Type B pancreatic cell (in vitro differentiated cells): ENCODE results near the gene CD83. TPM values are rescaled to one million over a fixed set of nuclear protein-coding genes. Genes with fewer than 3 reads are reported as not detected.

Source experiments
- DNase-seq: peaks from one replicate; pipeline ENCODE4 v3.0.0; 2021; ENCODE audit warnings: mixed read lengths; ENCODE audit not compliant: unreplicated experiment; ENCODE audit errors: extremely low spot score
- H3K27ac Mint-ChIP-seq: 2 replicates; pipeline ENCODE4 v1.8.0; 2021; ENCODE audit warnings: mild to moderate bottlenecking, mixed read lengths
- H3K27me3 Mint-ChIP-seq: 2 replicates; pipeline ENCODE4 v1.8.0; 2021; ENCODE audit warnings: mixed read lengths
- H3K36me3 Mint-ChIP-seq: 2 replicates; pipeline ENCODE4 v1.8.0; 2021; ENCODE audit warnings: mixed read lengths
- H3K4me1 Mint-ChIP-seq: one replicate; pipeline ENCODE4 v1.8.0; 2021; ENCODE audit warnings: mixed read lengths; ENCODE audit not compliant: unreplicated experiment
- H3K4me3 Mint-ChIP-seq: 2 replicates; pipeline ENCODE4 v1.8.0; 2021; ENCODE audit warnings: mild to moderate bottlenecking, mixed read lengths
- H3K9me3 Mint-ChIP-seq: 2 replicates; pipeline ENCODE4 v1.8.0; 2021; ENCODE audit warnings: mixed read lengths
- CTCF ChIP-seq: fragments of 200-600 bp; sonication (generic); conservative IDR thresholded peaks from 2 replicates; pipeline ENCODE4 v1.5.0; 2021; ENCODE audit warnings: antibody characterized with exemption, mild to moderate bottlenecking
- total RNA-seq: library from RNA; stranded (reverse); gene quantifications from 2 replicates; pipeline ENCODE4 v1.2.1, GENCODE V29; 2021; ENCODE audit warnings: low replicate concordance

Gene CD83
- total RNA-seq, 1 donor from 2014 or later = 7.7 TPM

GRCh38 chr6:14174226-14174625, 56.7 kb downstream of the CD83 start:
- no peak overlapping the region for H3K4me3 Mint-ChIP-seq
- no peaks in the 10 kb centered on the region for H3K36me3 Mint-ChIP-seq
- no peak overlapping the region for H3K27ac Mint-ChIP-seq
- DNase-seq = no peak
- peaks cover 10% of the 10 kb centered on the region for H3K9me3 Mint-ChIP-seq
- H3K27me3 Mint-ChIP-seq = peaks cover 42% of the 10 kb centered on the region
- no peak for TF ChIP-seq CTCF
- H3K4me1 Mint-ChIP-seq = no peaks in the 10 kb centered on the region

GRCh38 chr6:14174996-14175395, 57.4 kb downstream of the CD83 start:
- Mint-ChIP-seq H3K9me3 (peaks cover 10% of the 10 kb centered on the region), H3K4me3 (no peak overlapping the region), H3K27ac (no peak overlapping the region), H3K4me1 (no peaks in the 10 kb centered on the region), H3K27me3 (peaks cover 47% of the 10 kb centered on the region), H3K36me3 (no peaks in the 10 kb centered on the region)
- TF ChIP-seq CTCF = no peak
- no peak for DNase-seq

- Mint-ChIP-seq H3K36me3 (no peaks in the 10 kb centered on the region), H3K27me3 (peaks cover 46% of the 10 kb centered on the region), H3K9me3 (peaks cover under 1% of the 10 kb centered on the region), H3K4me3 (no peak overlapping the region), H3K27ac (no peak overlapping the region), H3K4me1 (no peaks in the 10 kb centered on the region)
- TF ChIP-seq CTCF = no peak
- no peak for DNase-seq
Measured at GRCh38 chr6:14176429-14176828, 58.9 kb downstream of the CD83 start.

GRCh38 chr6:14177413-14178082, 60.0 kb downstream of the CD83 start:
- Mint-ChIP-seq H3K9me3 (no peaks in the 10 kb centered on the region), H3K27ac (no peak overlapping the region), H3K36me3 (no peaks in the 10 kb centered on the region), H3K4me3 (no peak overlapping the region), H3K4me1 (no peaks in the 10 kb centered on the region), H3K27me3 (peaks cover 45% of the 10 kb centered on the region)
- DNase-seq = no peak
- no peak for TF ChIP-seq CTCF

- H3K36me3 Mint-ChIP-seq = no peaks in the 10 kb centered on the region
- no peak overlapping the region for H3K4me3 Mint-ChIP-seq
- no peaks in the 10 kb centered on the region for H3K4me1 Mint-ChIP-seq
- no peak for TF ChIP-seq CTCF
- no peak overlapping the region for H3K27ac Mint-ChIP-seq
- peaks cover 41% of the 10 kb centered on the region for H3K27me3 Mint-ChIP-seq
- H3K9me3 Mint-ChIP-seq = no peaks in the 10 kb centered on the region
- no peak for DNase-seq
Measured at GRCh38 chr6:14178083-14178445, 60.5 kb downstream of the CD83 start.

GRCh38 chr6:14180609-14181008, 63.0 kb downstream of the CD83 start:
- no peak for TF ChIP-seq CTCF
- DNase-seq = no peak
- Mint-ChIP-seq H3K4me1 (no peaks in the 10 kb centered on the region), H3K27me3 (peaks cover 32% of the 10 kb centered on the region), H3K9me3 (no peaks in the 10 kb centered on the region), H3K4me3 (no peak overlapping the region), H3K36me3 (no peaks in the 10 kb centered on the region), H3K27ac (no peak overlapping the region)
